ENCODE measurements around the gene MAP3K7. TPM values are rescaled to one million over a fixed set of nuclear protein-coding genes. Genes with fewer than 3 reads are reported as not detected.

The MAP3K7 gene
- total RNA-seq, 2 experiments from 2014 or later = 26.3 to 28.7 TPM

DNA sequence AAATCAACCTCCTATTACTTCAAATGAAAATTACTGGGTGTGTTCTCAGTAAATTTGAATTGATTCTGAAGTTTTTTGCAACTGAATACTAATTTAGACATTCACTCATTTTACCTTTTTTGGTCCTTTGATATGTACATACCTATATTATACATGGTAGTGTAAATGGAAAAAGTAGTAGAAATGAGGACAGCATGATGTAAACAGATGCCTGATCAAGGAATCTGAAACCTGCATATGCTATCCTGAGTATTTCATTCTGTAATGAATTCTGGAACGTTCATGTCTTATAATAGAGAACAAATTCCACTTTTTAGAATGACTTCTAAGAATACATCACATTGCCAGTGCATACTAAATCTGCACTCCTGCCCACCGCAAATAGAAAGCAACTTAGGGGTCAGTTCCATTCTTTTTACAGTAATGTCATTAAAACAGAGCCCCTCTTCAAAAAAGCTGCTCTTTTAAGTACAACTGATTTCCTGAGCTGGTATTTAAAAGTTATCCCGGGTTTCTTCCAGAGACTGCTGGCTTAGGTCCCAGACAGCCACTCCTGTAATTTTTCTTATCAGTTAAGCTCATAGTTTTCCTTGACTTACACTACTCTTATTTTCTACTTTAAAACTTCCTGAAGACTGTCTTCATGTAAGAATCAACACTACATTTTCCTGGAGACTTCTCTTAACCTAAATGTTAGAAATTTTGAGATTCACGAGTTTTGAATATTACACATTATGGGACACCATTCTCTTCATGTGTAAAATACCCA lies 48.4 kb downstream of the MAP3K7 start:
- no peaks in the 10 kb centered on the region for H3K27me3 Mint-ChIP-seq
- H3K27ac Mint-ChIP-seq = no peak overlapping the region
- peaks cover 3% of the 10 kb centered on the region for H3K4me1 Mint-ChIP-seq (ENCODE audit: low read depth)
- DNase-seq = no peak
- CTCF ChIA-PET = no interaction called here
- no peaks in the 10 kb centered on the region for H3K9me3 Mint-ChIP-seq
- no peak overlapping the region for H3K4me3 Mint-ChIP-seq
- peaks cover 7% of the 10 kb centered on the region for H3K36me3 Mint-ChIP-seq
- intact Hi-C loops (cut with micrococcal nuclease) = no loop called here
- POLR2A ChIA-PET = no interaction called here

DNA sequence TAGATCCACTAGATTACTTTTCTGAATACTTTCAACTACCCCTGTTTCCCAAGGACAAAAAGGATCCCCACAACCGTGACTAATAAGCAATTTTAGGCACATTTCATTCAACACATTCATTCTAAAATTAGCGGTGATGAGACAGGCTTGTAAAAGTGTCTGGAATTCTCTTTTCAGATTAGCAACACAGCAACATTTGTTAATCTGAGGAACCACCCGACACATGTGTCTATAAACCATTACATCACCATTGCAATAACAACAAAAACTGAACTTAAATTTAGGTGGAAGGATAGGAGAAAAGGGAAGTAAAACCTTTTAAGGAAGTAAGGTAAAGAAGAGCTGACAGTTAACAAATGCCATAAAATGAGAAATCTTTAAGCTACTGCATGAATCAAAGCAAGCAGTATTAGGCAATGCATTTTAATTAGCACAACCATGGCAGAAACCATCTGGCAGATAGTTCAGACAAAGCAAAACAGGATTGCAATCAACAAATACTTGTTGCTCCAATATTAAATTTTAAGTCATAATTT lies 49.1 kb downstream of the MAP3K7 start:
- ChIA-PET POLR2A (no interaction called here), CTCF (no interaction called here)
- intact Hi-C loops (cut with micrococcal nuclease) = no loop called here
- peaks cover 7% of the 10 kb centered on the region for H3K36me3 Mint-ChIP-seq
- no peak for DNase-seq
- peaks cover 3% of the 10 kb centered on the region for H3K4me1 Mint-ChIP-seq (ENCODE audit: low read depth)
- H3K27ac Mint-ChIP-seq = no peak overlapping the region
- no peaks in the 10 kb centered on the region for H3K27me3 Mint-ChIP-seq
- H3K9me3 Mint-ChIP-seq = no peaks in the 10 kb centered on the region
- H3K4me3 Mint-ChIP-seq = no peak overlapping the region

DNA sequence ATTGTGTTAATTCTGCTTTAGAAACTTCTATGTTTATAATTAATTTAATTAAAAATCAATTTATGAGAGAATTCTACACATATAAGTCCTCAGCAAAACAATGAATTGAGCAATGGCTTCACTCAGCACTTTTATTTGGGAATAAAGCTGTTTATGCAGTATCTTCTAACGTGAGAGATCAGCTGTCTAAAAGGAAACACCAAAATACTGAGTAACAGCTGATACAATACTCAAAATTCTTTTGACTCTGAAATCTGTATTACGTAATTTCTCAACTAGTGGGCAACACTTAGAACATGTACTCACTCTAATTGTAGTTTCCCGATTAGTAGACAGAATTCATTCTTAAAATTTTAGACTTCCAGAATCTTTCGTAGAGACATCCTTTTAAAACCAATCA lies 49.8 kb downstream of the MAP3K7 start:
- Mint-ChIP-seq H3K36me3 (peaks cover 7% of the 10 kb centered on the region), H3K27me3 (no peaks in the 10 kb centered on the region)
- intact Hi-C loops (cut with micrococcal nuclease) = no loop called here

DNA sequence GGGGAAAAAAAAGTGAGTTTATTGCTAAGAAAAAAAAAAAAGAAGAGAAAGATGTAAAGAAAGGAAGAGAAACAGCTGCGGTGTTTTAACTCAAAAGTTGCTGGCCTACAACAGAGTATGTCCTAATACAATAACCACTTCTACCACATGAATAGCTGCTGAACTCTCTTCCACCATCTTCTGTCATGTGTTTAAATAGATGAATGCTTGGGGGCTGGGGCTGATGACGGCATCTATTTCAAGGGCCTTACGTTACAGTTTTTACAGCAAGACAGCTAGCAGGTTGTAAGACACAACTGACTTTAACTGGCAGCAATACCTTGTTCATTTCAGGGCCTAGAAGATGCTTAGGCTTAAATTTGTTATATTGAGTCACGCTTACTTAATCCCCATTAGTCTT lies 50.4 kb downstream of the MAP3K7 start:
- ChIA-PET CTCF (no interaction called here), POLR2A (no interaction called here)
- no peak overlapping the region for H3K4me3 Mint-ChIP-seq
- peaks cover 7% of the 10 kb centered on the region for H3K36me3 Mint-ChIP-seq
- intact Hi-C loops (cut with micrococcal nuclease) = no loop called here
- H3K4me1 Mint-ChIP-seq (ENCODE audit: low read depth) = peaks cover 3% of the 10 kb centered on the region
- no peak for DNase-seq
- no peaks in the 10 kb centered on the region for H3K9me3 Mint-ChIP-seq
- no peak overlapping the region for H3K27ac Mint-ChIP-seq
- no peaks in the 10 kb centered on the region for H3K27me3 Mint-ChIP-seq

More for the DNA sequence above, 49.8 kb downstream of the MAP3K7 start:
- H3K9me3 Mint-ChIP-seq = no peaks in the 10 kb centered on the region
- H3K4me3 Mint-ChIP-seq = no peak overlapping the region
- ChIA-PET POLR2A (no interaction called here), CTCF (no interaction called here)
- H3K27ac Mint-ChIP-seq = no peak overlapping the region
- no peak for DNase-seq
- H3K4me1 Mint-ChIP-seq (ENCODE audit: low read depth) = peaks cover 3% of the 10 kb centered on the region

DNA sequence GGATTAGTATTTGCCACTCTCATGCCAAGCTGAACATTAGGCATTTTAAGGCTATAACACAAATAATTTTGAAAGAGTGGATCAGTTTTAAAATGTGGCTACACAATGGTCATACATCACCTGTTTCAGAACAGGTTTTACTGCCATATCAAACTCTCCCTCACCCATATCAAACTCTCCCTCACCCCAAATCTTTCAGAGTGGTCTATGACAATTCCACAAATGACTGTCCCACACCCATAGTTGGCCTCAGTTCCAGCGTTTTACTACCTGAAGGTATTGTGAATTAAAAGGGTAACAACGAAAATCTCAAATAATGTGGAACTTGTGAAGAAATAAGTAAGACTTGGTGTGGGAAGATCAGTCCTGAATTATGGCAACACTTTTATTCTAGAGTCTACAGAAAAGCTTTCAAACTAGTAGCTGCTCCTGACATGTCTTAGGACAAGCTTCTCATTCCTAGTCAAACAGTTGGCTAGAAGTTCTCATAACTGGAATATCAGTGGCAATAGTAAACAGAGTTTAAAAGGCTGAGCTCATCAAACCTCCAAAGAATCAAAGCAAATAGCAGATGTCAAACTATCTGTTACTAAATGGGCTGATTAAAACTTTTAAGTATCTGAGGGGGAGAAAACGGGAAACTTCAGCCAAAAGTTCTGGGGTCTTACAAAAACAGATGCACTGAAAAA lies 52.4 kb downstream of the MAP3K7 start:
- H3K36me3 Mint-ChIP-seq = peaks cover 9% of the 10 kb centered on the region
- ChIA-PET CTCF (no interaction called here), POLR2A (interaction anchor here (0.6 kb wide), 1 partner anchor 20 kb away, joined by 4 read pairs; no protein-coding TSS in a partner anchor)
- H3K9me3 Mint-ChIP-seq = no peaks in the 10 kb centered on the region
- no peak for DNase-seq
- no peak overlapping the region for H3K4me3 Mint-ChIP-seq
- H3K27ac Mint-ChIP-seq = no peak overlapping the region
- peaks cover 3% of the 10 kb centered on the region for H3K4me1 Mint-ChIP-seq (ENCODE audit: low read depth)
- no peaks in the 10 kb centered on the region for H3K27me3 Mint-ChIP-seq
- intact Hi-C loops (cut with micrococcal nuclease) = no loop called here

DNA sequence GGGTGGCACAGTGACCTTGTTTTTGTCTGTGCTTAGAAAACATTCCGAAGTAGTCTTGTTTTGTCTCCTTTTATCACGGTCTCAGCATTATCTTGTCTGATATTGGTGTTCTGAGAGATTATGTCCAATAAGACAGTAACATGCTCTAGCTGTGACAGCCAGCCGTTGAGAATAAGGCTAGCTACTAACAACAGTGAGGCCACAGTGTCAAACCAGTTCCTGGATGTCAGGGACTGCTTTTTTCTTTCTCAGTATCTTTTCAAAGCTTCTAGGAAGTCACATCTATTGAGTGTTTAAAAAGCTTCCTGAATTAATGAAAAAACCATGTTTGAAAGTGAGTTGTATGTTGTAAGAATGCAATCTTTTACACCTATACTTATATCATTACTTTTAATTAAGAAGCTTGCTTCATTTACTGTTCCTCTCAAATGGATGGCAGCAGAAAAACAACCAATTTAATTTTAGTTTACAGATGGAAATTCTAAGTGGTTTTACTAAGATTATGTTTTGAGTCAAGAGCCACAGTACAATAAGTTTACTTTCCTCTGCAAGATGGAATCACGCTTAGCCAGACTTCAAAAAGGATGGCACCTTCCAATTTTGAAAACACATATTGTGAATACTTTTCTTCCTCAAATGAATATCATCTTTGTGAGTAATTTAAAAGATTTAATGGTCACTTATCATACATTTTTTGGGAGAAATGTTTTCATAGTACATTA lies 53.1 kb downstream of the MAP3K7 start:
- Mint-ChIP-seq H3K27ac (no peak overlapping the region), H3K36me3 (peaks cover 9% of the 10 kb centered on the region), H3K27me3 (no peaks in the 10 kb centered on the region), H3K4me3 (no peak overlapping the region), H3K9me3 (no peaks in the 10 kb centered on the region), H3K4me1 (ENCODE audit: low read depth) (peaks cover 5% of the 10 kb centered on the region)
- no peak for DNase-seq
- intact Hi-C loops (cut with micrococcal nuclease) = no loop called here
- ChIA-PET POLR2A (interaction anchor here (0.6 kb wide), 1 partner anchor 21 kb away, joined by 4 read pairs; no protein-coding TSS in a partner anchor), CTCF (no interaction called here)

DNA sequence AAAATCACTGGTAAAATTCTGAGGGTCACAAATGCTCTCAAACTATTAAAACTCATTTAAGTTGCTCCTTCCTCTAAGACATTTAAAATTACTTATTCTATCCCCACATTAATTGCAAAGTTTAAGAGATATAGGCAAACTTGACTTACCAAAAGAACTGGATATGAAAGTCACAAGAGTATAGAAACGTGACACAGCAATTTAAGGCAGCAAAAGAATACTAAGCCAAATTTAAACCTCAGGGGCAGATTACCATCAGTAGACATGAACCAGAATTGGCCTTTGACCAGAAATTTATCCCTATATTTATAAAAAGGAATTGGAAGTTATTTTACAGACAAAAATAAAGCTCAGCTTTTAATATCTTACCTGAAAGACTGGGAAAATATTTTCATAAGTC lies 56.0 kb downstream of the MAP3K7 start:
- DNase-seq = no peak
- ChIA-PET POLR2A (no interaction called here), CTCF (no interaction called here)
- H3K9me3 Mint-ChIP-seq = no peaks in the 10 kb centered on the region
- H3K27ac Mint-ChIP-seq = no peak overlapping the region
- intact Hi-C loops (cut with micrococcal nuclease) = no loop called here
- H3K4me3 Mint-ChIP-seq = no peak overlapping the region
- H3K36me3 Mint-ChIP-seq = peaks cover 8% of the 10 kb centered on the region
- H3K27me3 Mint-ChIP-seq = no peaks in the 10 kb centered on the region
- H3K4me1 Mint-ChIP-seq (ENCODE audit: low read depth) = peaks cover 6% of the 10 kb centered on the region

DNA sequence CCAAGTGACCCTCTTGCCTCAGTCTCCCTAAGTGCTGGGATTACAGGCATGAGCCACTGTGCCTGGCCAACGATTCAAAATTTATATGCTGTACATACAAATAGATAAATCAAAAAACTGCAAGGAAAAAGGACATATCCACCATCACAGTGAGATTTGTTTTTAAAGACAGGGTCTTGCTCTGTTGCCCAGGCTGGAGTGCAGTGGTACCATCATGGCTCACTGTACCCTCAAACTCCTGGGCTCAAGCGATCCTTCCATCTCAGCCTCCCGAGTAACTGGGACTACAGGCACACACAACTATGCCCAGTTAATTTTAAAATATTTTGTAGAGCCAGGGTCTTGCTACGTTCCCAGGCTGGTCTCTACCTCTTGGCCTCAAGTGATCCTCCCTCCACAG lies 61.5 kb downstream of the MAP3K7 start:
- intact Hi-C loops (cut with micrococcal nuclease) = no loop called here
- no peak overlapping the region for H3K4me3 Mint-ChIP-seq
- no peaks in the 10 kb centered on the region for H3K27me3 Mint-ChIP-seq
- H3K4me1 Mint-ChIP-seq (ENCODE audit: low read depth) = peaks cover 2% of the 10 kb centered on the region
- no peaks in the 10 kb centered on the region for H3K9me3 Mint-ChIP-seq
- ChIA-PET CTCF (no interaction called here), POLR2A (no interaction called here)
- no peak for DNase-seq
- H3K27ac Mint-ChIP-seq = no peak overlapping the region
- peaks cover 21% of the 10 kb centered on the region for H3K36me3 Mint-ChIP-seq

DNA sequence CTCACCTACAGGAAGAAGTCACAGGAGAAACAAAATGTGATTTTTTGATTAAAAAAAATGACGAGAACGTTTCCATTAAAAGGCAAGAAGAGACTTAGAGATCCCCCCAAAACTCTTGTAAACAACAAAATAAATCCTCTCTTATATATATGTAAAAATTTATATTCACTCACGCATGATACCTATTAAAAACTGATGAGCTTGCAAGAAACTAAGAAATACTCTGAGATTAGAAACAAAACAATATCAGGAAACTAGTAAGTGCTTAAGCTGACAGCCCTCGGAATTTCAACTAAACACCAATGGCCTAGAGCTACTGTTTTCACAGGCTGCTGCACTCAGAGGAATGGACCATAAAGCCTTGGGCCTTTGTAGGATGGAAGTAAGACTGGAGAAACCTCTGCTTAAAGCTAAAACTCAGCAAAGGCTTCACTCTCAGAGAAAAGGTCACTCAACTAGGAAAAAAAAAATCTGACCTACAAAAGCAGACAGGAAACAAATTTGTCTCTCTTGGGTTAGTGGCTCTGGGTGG lies 63.0 kb downstream of the MAP3K7 start:
- no peak for DNase-seq
- Mint-ChIP-seq H3K4me1 (ENCODE audit: low read depth) (peaks cover 1% of the 10 kb centered on the region), H3K4me3 (no peak overlapping the region), H3K36me3 (peaks cover 23% of the 10 kb centered on the region), H3K9me3 (no peaks in the 10 kb centered on the region), H3K27me3 (no peaks in the 10 kb centered on the region), H3K27ac (no peak overlapping the region)
- intact Hi-C loops (cut with micrococcal nuclease) = no loop called here
- ChIA-PET CTCF (no interaction called here), POLR2A (interaction anchor here (0.5 to 0.7 kb wide), 2 partner anchors 267 to 699 kb away, joined by 3 read pairs; no protein-coding TSS in a partner anchor)

DNA sequence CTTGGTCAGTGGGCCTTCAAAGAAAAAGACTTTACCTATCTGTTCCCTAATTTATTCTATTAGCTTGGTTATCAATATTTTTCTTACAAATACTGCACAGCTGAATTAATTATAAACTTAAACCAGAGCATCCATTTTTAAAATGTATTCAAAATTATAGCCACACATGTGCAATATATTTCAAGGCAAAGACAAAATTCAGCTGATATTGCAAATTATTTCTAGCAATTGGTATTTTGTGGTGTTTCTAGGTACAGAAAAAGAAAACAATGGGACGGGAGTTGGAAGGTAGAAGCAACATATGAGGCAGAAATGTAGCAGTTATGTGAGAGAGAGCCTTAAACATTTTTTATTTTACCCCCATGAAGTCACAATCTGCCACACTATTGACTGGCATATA lies 64.9 kb downstream of the MAP3K7 start:
- POLR2A ChIA-PET = no interaction called here
- CTCF ChIA-PET = no interaction called here

DNA sequence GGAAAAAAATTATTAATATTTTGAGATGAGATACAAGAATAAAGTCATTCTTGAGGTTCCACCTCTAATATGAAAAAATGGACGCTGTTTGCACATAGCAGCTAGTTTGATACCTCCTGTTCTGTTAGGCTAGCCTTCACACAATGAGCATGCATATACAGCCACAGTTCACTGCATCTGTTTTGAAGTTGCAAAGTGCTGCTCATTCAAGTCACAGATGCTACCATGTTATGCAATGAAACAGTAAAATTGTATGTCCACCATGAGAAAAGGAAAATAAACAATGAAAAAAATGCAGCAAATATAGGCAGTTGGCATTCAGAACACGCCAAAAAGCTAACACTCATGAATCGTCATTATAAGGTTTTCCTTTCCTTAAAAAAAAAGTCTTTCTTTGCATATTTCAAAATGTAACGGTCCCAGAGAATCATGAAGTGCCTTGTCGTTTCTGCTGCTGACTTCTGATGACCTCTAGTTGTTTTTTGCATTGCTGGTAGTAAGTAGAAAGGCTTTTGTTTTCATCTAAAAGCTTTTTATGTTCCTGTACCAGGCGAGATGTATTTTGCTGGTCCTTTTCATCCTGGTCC lies 70.7 kb downstream of the MAP3K7 start:
- DNase-seq = no peak
- H3K36me3 Mint-ChIP-seq = peaks cover 40% of the 10 kb centered on the region
- POLR2A ChIA-PET = no interaction called here
- H3K9me3 Mint-ChIP-seq = no peaks in the 10 kb centered on the region
- no peak overlapping the region for H3K27ac Mint-ChIP-seq
- no peak overlapping the region for H3K4me3 Mint-ChIP-seq
- intact Hi-C loops (cut with micrococcal nuclease) = no loop called here
- no peaks in the 10 kb centered on the region for H3K27me3 Mint-ChIP-seq
- H3K4me1 Mint-ChIP-seq (ENCODE audit: low read depth) = no peaks in the 10 kb centered on the region
- CTCF ChIA-PET = interaction anchor here (1.0 kb wide), 1 partner anchor 18 kb away, joined by 4 read pairs; no protein-coding TSS in a partner anchor

More for the DNA sequence above, 64.9 kb downstream of the MAP3K7 start:
- peaks cover 20% of the 10 kb centered on the region for H3K36me3 Mint-ChIP-seq
- no peaks in the 10 kb centered on the region for H3K4me1 Mint-ChIP-seq (ENCODE audit: low read depth)
- no peak overlapping the region for H3K4me3 Mint-ChIP-seq
- intact Hi-C loops (cut with micrococcal nuclease) = no loop called here
- H3K27me3 Mint-ChIP-seq = no peaks in the 10 kb centered on the region
- no peak overlapping the region for H3K27ac Mint-ChIP-seq
- no peak for DNase-seq
- no peaks in the 10 kb centered on the region for H3K9me3 Mint-ChIP-seq

DNA sequence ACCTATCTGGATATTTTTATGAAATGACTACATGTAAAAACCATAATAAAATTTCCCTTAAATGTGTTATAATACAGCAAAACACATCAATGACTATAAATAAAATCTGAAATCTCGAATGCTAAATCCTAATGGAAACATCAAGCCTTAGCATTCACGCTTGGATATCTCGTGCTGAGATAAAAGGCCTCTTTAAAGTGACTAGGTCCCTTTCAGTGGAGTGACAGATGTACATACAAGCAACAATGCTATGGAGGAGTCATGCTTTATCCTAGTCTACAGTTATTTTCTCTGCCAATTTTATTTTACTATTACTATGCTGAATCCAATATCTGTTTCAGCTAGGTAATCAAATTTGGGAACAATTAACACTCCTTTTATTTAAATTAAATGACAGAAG lies 72.4 kb downstream of the MAP3K7 start:
- intact Hi-C loops (cut with micrococcal nuclease) = no loop called here
- POLR2A ChIA-PET = no interaction called here
- Mint-ChIP-seq H3K27ac (no peak overlapping the region), H3K27me3 (no peaks in the 10 kb centered on the region), H3K4me3 (no peak overlapping the region), H3K4me1 (ENCODE audit: low read depth) (no peaks in the 10 kb centered on the region), H3K36me3 (peaks cover 39% of the 10 kb centered on the region), H3K9me3 (peaks cover under 1% of the 10 kb centered on the region)
- DNase-seq = no peak
- CTCF ChIA-PET = no interaction called here
